Astrocyte (in vitro differentiated cells and primary cell): Measurements from ENCODE around the gene CCDC197. TPM values are rescaled to one million over a fixed set of nuclear protein-coding genes. Genes with fewer than 3 reads are reported as not detected.

Experiments
- DNase-seq: peaks from one replicate; pipeline ENCODE4 v3.0.0-alpha.2; 2010; ENCODE audit warnings: low read depth
- FAIRE-seq: peaks from 2 replicates; lab custom pipeline; 2011; peaks lifted over from hg19 to GRCh38; lab: Jason Lieb, UNC
- H2AFZ ChIP-seq: 2 replicates; pipeline ENCODE4 v1.6.0; 2012; ENCODE audit warnings: low read depth, low read length, inconsistent platforms
- H3K27ac ChIP-seq: 2 replicates; pipeline ENCODE4 v1.5.1; 2011; ENCODE audit warnings: low read depth, low read length, inconsistent platforms
- H3K27me3 ChIP-seq: 2 replicates; pipeline ENCODE4 v1.6.0; 2011; ENCODE audit warnings: low read length, inconsistent platforms; ENCODE audit not compliant: insufficient read depth
- H3K36me3 ChIP-seq: 2 replicates; pipeline ENCODE4 v1.5.1; 2011; ENCODE audit warnings: low read length, inconsistent platforms; ENCODE audit not compliant: insufficient read depth
- H3K4me1 ChIP-seq: 2 replicates; pipeline ENCODE4 v1.5.1; 2011; ENCODE audit warnings: low read length, inconsistent platforms; ENCODE audit not compliant: insufficient read depth
- H3K4me2 ChIP-seq: 2 replicates; pipeline ENCODE4 v1.6.0; 2012; ENCODE audit warnings: low read length, inconsistent platforms
- H3K4me3 ChIP-seq: 2 replicates; pipeline ENCODE4 v1.5.1; 2011; ENCODE audit warnings: low read depth, mild to moderate bottlenecking, low read length, inconsistent platforms; ENCODE audit not compliant: insufficient read depth
- H3K79me2 ChIP-seq: 2 replicates; pipeline ENCODE4 v1.6.0; 2012; ENCODE audit warnings: mild to moderate bottlenecking, low read length, inconsistent platforms; ENCODE audit not compliant: insufficient read depth
- H3K9ac ChIP-seq: 2 replicates; pipeline ENCODE4 v1.6.0; 2012; ENCODE audit warnings: mild to moderate bottlenecking, low read length, inconsistent platforms
- H3K9me3 ChIP-seq: 2 replicates; pipeline ENCODE4 v1.5.1; 2012; ENCODE audit warnings: low read depth, mild to moderate bottlenecking, low read length, inconsistent platforms; ENCODE audit not compliant: insufficient read depth
- H4K20me1 ChIP-seq: 2 replicates; pipeline ENCODE4 v1.6.0; 2012; ENCODE audit warnings: low read length, inconsistent platforms; ENCODE audit not compliant: insufficient read depth
- H3K27ac Mint-ChIP-seq: one replicate; pipeline ENCODE4 v1.8.0; 2021; ENCODE audit warnings: mild to moderate bottlenecking, mixed read lengths; ENCODE audit not compliant: unreplicated experiment
- H3K27me3 Mint-ChIP-seq: one replicate; pipeline ENCODE4 v1.8.0; 2021; ENCODE audit warnings: low read depth, mixed read lengths; ENCODE audit not compliant: unreplicated experiment
- H3K36me3 Mint-ChIP-seq: one replicate; pipeline ENCODE4 v1.8.0; 2021; ENCODE audit warnings: low read depth, mixed read lengths; ENCODE audit not compliant: unreplicated experiment
- H3K4me1 Mint-ChIP-seq: one replicate; pipeline ENCODE4 v1.8.0; 2021; ENCODE audit warnings: low read depth, mixed read lengths; ENCODE audit not compliant: unreplicated experiment
- H3K4me3 Mint-ChIP-seq: one replicate; pipeline ENCODE4 v1.8.0; 2021; ENCODE audit warnings: mild to moderate bottlenecking, moderate library complexity, mixed read lengths; ENCODE audit not compliant: unreplicated experiment
- H3K9me3 Mint-ChIP-seq: one replicate; pipeline ENCODE4 v1.8.0; 2021; ENCODE audit warnings: mild to moderate bottlenecking, mixed read lengths; ENCODE audit not compliant: unreplicated experiment
- CTCF ChIP-seq: IDR thresholded peaks from 2 replicates; pipeline ENCODE4 v1.5.1; 2011; ENCODE audit warnings: low read depth, mild to moderate bottlenecking, inconsistent platforms, low read length, moderate library complexity; ENCODE audit not compliant: insufficient read depth
- EZH2 ChIP-seq: IDR thresholded peaks from 2 replicates; pipeline ENCODE4 v1.6.1; 2012; ENCODE audit warnings: mild to moderate bottlenecking, low read length, inconsistent platforms; ENCODE audit not compliant: insufficient read depth
- total RNA-seq: library from RNA; stranded (reverse); gene quantifications from 2 replicates; pipeline ENCODE4 v1.2.1, GENCODE V29; 2021

The CCDC197 gene
- total RNA-seq, 1 donor from 2014 or later: not detected

GRCh38 chr14:93953739-93954515, 43.2 kb upstream of the CCDC197 start:
- Mint-ChIP-seq H3K27ac (no peak overlapping the region), H3K4me1 (peaks cover 14% of the 10 kb centered on the region), H3K4me3 (no peak overlapping the region), H3K9me3 (peaks cover 4% of the 10 kb centered on the region), H3K27me3 (peaks cover 60% of the 10 kb centered on the region), H3K36me3 (peaks cover 4% of the 10 kb centered on the region)
- no peaks in the 10 kb centered on the region for H3K79me2 ChIP-seq
- H2AFZ ChIP-seq: no peak overlapping the region
- peaks cover 26% of the 10 kb centered on the region for H3K4me1 ChIP-seq
- H3K9me3 ChIP-seq: no peaks in the 10 kb centered on the region
- DNase-seq (no peak), FAIRE-seq (no peak)
- no peak overlapping the region for H3K4me3 ChIP-seq
- no peak overlapping the region for H3K27ac ChIP-seq
- no peak overlapping the region for H3K9ac ChIP-seq
- no peaks in the 10 kb centered on the region for H4K20me1 ChIP-seq
- TF ChIP-seq EZH2: no peak
- TF ChIP-seq CTCF: no peak
- no peaks in the 10 kb centered on the region for H3K36me3 ChIP-seq
- no peaks in the 10 kb centered on the region for H3K27me3 ChIP-seq
- H3K4me2 ChIP-seq: no peak overlapping the region

- no peak overlapping the region for H3K4me3 Mint-ChIP-seq
- peaks cover 20% of the 10 kb centered on the region for H3K4me1 Mint-ChIP-seq
- Histone ChIP-seq H3K4me2 (no peak overlapping the region), H3K79me2 (no peaks in the 10 kb centered on the region), H3K4me1 (peaks cover 29% of the 10 kb centered on the region), H3K9ac (no peak overlapping the region), H3K36me3 (no peaks in the 10 kb centered on the region), H3K27me3 (no peaks in the 10 kb centered on the region), H2AFZ (no peak overlapping the region), H4K20me1 (no peaks in the 10 kb centered on the region), H3K9me3 (no peaks in the 10 kb centered on the region), H3K27ac (no peak overlapping the region), H3K4me3 (no peak overlapping the region)
- H3K9me3 Mint-ChIP-seq: peaks cover 4% of the 10 kb centered on the region
- peaks cover 4% of the 10 kb centered on the region for H3K36me3 Mint-ChIP-seq
- DNase-seq (no peak), FAIRE-seq (no peak)
- H3K27ac Mint-ChIP-seq: no peak overlapping the region
- TF ChIP-seq EZH2: no peak
- TF ChIP-seq CTCF: no peak
- peaks cover 54% of the 10 kb centered on the region for H3K27me3 Mint-ChIP-seq
Measured at GRCh38 chr14:93954516-93954830, 42.6 kb upstream of the CCDC197 start.
